ENCODE measurements around the gene UBE2G1. TPM values are rescaled to one million over a fixed set of nuclear protein-coding genes. Genes with fewer than 3 reads are reported as not detected.

The UBE2G1 gene
- total RNA-seq, 1 donor from 2014 or later = 80.0 TPM

DNA sequence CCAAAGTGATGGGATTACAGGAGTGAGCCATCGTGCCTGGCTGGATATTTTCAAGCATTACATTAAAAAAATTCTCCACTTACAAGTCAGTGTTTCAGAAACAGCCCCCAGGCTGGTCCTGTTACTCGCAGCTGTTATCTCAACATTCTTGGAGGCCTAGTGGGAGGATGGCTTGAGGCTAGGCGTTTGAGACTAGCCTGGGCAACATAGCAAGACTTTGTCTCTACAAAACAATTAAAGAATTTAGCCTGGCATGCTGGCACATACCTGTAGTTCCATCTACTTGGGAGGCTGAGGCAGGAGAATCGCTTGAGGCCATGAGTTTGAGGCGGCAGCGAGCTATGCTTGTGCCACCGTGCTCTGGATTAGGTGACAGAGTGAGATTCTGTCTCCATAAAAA, 40.7 kb upstream of the UBE2G1 start:
- H3K27ac Mint-ChIP-seq (ENCODE audit: unreplicated experiment) = no peak overlapping the region
- H3K4me3 Mint-ChIP-seq (ENCODE audit: unreplicated experiment) = no peak overlapping the region
- H3K27me3 Mint-ChIP-seq (ENCODE audit: low read depth) = no peaks in the 10 kb centered on the region
- DNase-seq (ENCODE audit: low spot score) = no peak
- TF ChIP-seq, protein P1, sequence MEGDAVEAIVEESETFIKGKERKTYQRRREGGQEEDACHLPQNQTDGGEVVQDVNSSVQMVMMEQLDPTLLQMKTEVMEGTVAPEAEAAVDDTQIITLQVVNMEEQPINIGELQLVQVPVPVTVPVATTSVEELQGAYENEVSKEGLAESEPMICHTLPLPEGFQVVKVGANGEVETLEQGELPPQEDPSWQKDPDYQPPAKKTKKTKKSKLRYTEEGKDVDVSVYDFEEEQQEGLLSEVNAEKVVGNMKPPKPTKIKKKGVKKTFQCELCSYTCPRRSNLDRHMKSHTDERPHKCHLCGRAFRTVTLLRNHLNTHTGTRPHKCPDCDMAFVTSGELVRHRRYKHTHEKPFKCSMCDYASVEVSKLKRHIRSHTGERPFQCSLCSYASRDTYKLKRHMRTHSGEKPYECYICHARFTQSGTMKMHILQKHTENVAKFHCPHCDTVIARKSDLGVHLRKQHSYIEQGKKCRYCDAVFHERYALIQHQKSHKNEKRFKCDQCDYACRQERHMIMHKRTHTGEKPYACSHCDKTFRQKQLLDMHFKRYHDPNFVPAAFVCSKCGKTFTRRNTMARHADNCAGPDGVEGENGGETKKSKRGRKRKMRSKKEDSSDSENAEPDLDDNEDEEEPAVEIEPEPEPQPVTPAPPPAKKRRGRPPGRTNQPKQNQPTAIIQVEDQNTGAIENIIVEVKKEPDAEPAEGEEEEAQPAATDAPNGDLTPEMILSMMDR (IDR thresholded peaks at IDR 0.05) = no peak
- H3K36me3 Mint-ChIP-seq (ENCODE audit: low read depth) = no peaks in the 10 kb centered on the region
- no peaks in the 10 kb centered on the region for H3K4me1 Mint-ChIP-seq (ENCODE audit: low read depth)
- no peaks in the 10 kb centered on the region for H3K9me3 Mint-ChIP-seq (ENCODE audit: low read depth)

DNA sequence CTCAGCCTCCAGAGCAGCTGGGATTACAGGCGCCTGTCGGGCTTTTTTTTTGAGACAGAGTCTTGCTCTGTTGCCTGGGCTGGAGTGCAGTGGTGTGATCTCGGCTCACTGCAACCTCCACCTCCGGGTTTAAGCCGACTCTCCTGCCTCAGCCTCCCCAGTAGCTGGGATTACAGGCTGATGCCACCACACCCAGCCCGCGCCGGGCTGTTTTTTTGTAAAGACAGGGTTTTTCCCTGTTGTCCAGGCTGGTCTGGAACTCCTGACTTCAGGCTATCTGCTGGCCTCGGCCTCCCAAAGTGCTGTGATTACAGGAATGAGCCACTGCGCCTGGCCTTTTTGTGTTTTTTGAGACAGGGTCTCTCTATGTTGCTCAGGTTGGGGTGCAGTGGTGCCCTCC, 39.9 kb upstream of the UBE2G1 start:
- H3K9me3 Mint-ChIP-seq (ENCODE audit: low read depth) = no peaks in the 10 kb centered on the region
- H3K4me3 Mint-ChIP-seq (ENCODE audit: unreplicated experiment) = no peak overlapping the region
- H3K4me1 Mint-ChIP-seq (ENCODE audit: low read depth) = no peaks in the 10 kb centered on the region
- no peak for DNase-seq (ENCODE audit: low spot score)
- H3K27me3 Mint-ChIP-seq (ENCODE audit: low read depth) = no peaks in the 10 kb centered on the region
- no peak overlapping the region for H3K27ac Mint-ChIP-seq (ENCODE audit: unreplicated experiment)
- no peaks in the 10 kb centered on the region for H3K36me3 Mint-ChIP-seq (ENCODE audit: low read depth)
- TF ChIP-seq, protein P1 (IDR thresholded peaks at IDR 0.05) = no peak

DNA sequence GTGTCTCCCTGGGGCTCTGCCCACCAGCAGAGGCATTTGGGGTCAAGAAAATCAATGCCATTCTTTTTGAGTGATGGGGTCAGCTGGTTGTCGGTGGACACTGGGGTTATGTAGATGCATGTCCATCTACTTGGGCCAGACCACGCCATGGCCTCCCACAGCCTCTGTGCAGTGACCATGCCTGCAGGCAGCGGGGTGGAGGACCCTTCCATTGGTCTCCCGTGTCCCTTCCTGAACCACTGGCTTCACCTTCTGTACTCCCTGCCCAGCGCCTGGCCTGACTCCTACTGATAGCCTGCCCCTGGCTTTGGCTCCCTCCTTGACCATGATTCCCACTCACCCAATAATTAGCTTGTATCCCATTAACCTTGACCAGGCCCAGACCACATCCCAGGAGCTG, 39.2 kb upstream of the UBE2G1 start:
- Mint-ChIP-seq H3K36me3 (ENCODE audit: low read depth) (no peaks in the 10 kb centered on the region), H3K27me3 (ENCODE audit: low read depth) (no peaks in the 10 kb centered on the region), H3K27ac (ENCODE audit: unreplicated experiment) (no peak overlapping the region), H3K4me1 (ENCODE audit: low read depth) (no peaks in the 10 kb centered on the region), H3K4me3 (ENCODE audit: unreplicated experiment) (no peak overlapping the region), H3K9me3 (ENCODE audit: low read depth) (no peaks in the 10 kb centered on the region)
- TF ChIP-seq, protein P1 (IDR thresholded peaks at IDR 0.05) = no peak
- no peak for DNase-seq (ENCODE audit: low spot score)

DNA sequence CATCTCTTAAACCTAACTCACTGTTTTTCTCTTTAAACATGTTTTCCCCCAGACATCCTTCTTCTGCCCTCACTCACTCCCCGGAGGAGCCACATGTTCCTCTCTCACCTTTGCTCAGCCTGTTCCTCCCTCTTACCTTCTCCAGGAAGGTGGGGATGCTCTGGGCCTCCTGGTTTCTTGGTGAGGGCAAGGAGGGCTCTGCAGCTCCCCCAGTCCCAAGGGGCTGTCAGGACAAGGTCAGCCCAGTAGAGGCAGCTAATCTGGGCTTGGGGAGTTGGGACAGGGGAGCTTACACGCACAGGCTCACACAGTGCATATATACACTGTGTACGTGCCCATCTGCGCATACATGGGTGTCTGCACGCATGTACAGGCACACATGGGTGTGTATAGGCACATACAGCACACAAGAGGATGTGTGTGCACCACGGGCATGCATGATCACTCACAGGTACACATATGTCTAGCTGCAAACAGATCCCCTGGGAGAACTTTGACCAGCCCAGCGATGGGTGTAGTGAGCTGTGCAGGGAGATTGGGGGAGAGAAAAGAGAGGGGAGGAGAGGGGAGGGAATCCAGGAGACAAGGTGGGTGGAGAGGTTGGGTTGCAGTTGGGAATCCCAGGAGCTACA, 38.7 kb upstream of the UBE2G1 start:
- TF ChIP-seq, protein P1 (IDR thresholded peaks at IDR 0.05) = no peak
- DNase-seq (ENCODE audit: low spot score) = no peak
- H3K4me1 Mint-ChIP-seq (ENCODE audit: low read depth) = no peaks in the 10 kb centered on the region
- H3K4me3 Mint-ChIP-seq (ENCODE audit: unreplicated experiment) = no peak overlapping the region
- no peak overlapping the region for H3K27ac Mint-ChIP-seq (ENCODE audit: unreplicated experiment)
- H3K36me3 Mint-ChIP-seq (ENCODE audit: low read depth) = no peaks in the 10 kb centered on the region
- no peaks in the 10 kb centered on the region for H3K9me3 Mint-ChIP-seq (ENCODE audit: low read depth)
- no peaks in the 10 kb centered on the region for H3K27me3 Mint-ChIP-seq (ENCODE audit: low read depth)

DNA sequence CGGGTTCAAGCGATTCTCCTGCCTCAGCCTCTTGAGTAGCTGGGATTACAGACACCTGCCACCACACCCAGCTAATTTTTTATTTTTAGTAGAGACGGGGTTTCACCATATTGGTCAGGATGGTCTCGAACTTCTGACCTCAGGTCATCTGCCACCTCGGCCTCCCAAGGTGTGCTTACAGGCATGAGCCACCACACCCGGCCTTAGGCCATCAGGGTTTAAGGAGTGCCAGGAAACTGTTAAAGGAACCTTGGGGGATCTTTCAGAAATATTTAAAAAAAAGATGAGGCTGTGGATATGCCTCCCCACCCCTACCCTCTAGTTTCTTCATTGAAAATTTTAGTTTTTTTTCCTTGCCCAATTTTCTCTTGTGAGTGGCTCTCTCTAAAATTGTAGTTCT, 31.4 kb upstream of the UBE2G1 start:
- H3K36me3 Mint-ChIP-seq (ENCODE audit: low read depth) = no peaks in the 10 kb centered on the region
- DNase-seq (ENCODE audit: low spot score) = no peak
- no peaks in the 10 kb centered on the region for H3K4me1 Mint-ChIP-seq (ENCODE audit: low read depth)
- no peak overlapping the region for H3K4me3 Mint-ChIP-seq (ENCODE audit: unreplicated experiment)
- H3K9me3 Mint-ChIP-seq (ENCODE audit: low read depth) = no peaks in the 10 kb centered on the region
- TF ChIP-seq, protein P1 (IDR thresholded peaks at IDR 0.05) = no peak
- no peaks in the 10 kb centered on the region for H3K27me3 Mint-ChIP-seq (ENCODE audit: low read depth)
- no peak overlapping the region for H3K27ac Mint-ChIP-seq (ENCODE audit: unreplicated experiment)

Data from chondrocyte (in vitro differentiated cells).